Sigmoid colon (tissue), 7 donors: ENCODE measurements around the gene PSMG3. TPM values are rescaled to one million over a fixed set of nuclear protein-coding genes. Genes with fewer than 3 reads are reported as not detected.
A peak's percentile ranks its signal among the peaks of the same experiment; 100 is the strongest.

ENCODE experiments used
- DNase-seq: peaks from one replicate; pipeline ENCODE4 v3.0.0-alpha.2; 2019
- H3K27ac ChIP-seq, 4 donors: fragments of 200-600 bp; sonication (generic); one replicate each; pipeline ENCODE4 v1.5.1; 2016 to 2019; ENCODE audit warnings: mild to moderate bottlenecking in 1 of 4
- H3K27me3 ChIP-seq, 3 donors: fragments of 200-600 bp; sonication (generic); one replicate each; pipeline ENCODE4 v1.5.1; 2019; ENCODE audit warnings: mild to moderate bottlenecking in 1 of 3
- H3K36me3 ChIP-seq, 4 donors: fragments of 200-600 bp; sonication (generic); one replicate each; pipeline ENCODE4 v1.5.1; 2016 to 2019
- H3K4me1 ChIP-seq, 4 donors: fragments of 200-600 bp; sonication (generic); one replicate each; pipeline ENCODE4 v1.5.1; 2017 to 2019
- H3K4me3 ChIP-seq, 4 donors: fragments of 200-600 bp; sonication (generic); one replicate each; pipeline ENCODE4 v1.5.1; 2017 to 2019; ENCODE audit warnings: mild to moderate bottlenecking in 2 of 4, moderate library complexity in 1 of 4
- H3K9me3 ChIP-seq, 4 donors: fragments of 200-600 bp in 3 of 4; sonication (generic) in 3 of 4; one replicate each; pipeline versions ENCODE4 v1.5.1 to v1.6.1; 2013 to 2019
- EP300 ChIP-seq, 4 donors: sonication (generic); formaldehyde crosslinking; IDR thresholded peaks; one replicate each; pipeline ENCODE4 v1.6.1; 2017; ENCODE audit warnings: antibody characterized with exemption in 4 of 4
- POLR2A ChIP-seq, 2 donors: fragments of 450-650 bp; IDR thresholded peaks; one replicate each; pipeline ENCODE4 v1.6.1; 2016; ENCODE audit warnings: antibody characterized with exemption in 2 of 2, mild to moderate bottlenecking in 2 of 2, moderate library complexity in 2 of 2
- POLR2AphosphoS5 ChIP-seq, 4 donors: sonication (generic); formaldehyde crosslinking; IDR thresholded peaks; one replicate each; pipeline ENCODE4 v1.6.1; 2017; ENCODE audit warnings: antibody characterized with exemption in 4 of 4
- WGBS, 2 donors: extraction: QIAGEN DNeasy Blood & Tissue Kit; methylation state at CpG; one replicate each; pipeline ENCODE4 v1.1.7; 2013; 5-methylcytosine and 5-hydroxymethylcytosine counted together
- intact Hi-C: fragments of 100-400 bp; cut with DNase I; formaldehyde crosslinking; loops from one replicate; pipeline ENCODE4 v1.15.1; 2023
- polyA plus RNA-seq, 3 donors: library from polyadenylated mRNA; stranded (reverse); fragments of 200-250 nt; gene quantifications; one replicate each; pipeline ENCODE4 v1.2.3, GENCODE V29; 2013
- total RNA-seq, 4 donors: library from RNA; depleted of rRNA; stranded (reverse); fragments of >200 nt; gene quantifications; one replicate each; pipeline ENCODE4 v1.1.0, GENCODE V29; 2016
- TF ChIP-seq, protein P1 (sequence below), 4 experiments: fragments of 450-650 bp in 3 of 4; fragments of 200-600 bp in 1 of 4; IDR thresholded peaks; one replicate each; pipeline ENCODE4 v1.5.1; 2016 to 2019; ENCODE audit warnings: antibody characterized with exemption in 4 of 4, mild to moderate bottlenecking in 3 of 4, moderate library complexity in 2 of 4
- donor health status: healthy with polysubstance abuse.
- donor health status: Bipolar disorder and iron deficiency.
- donor health status: healthy.

PSMG3 gene
- total and polyA plus RNA-seq, 7 donors, result 23.3 to 68.0 (median 50.5) TPM

DNA sequence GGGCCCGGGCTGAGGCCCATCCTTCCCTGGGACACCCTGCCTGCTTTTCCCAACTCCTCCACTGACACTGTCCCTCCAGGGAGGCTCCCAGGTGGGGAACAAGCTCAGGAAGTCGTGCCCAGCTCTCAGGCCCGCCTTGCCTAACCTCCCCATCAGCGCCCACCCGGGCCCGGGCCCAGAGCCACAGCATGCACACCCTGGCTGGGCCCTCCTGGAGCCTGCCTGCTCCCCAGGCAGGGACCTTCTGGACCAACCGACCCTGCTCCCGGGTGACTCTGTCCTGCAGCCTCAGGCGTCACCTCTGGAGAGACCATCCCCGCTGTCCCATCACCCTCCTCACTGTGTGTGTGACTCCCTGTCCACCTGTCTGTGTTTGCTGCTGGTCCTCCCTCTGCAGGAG lies 12.1 kb downstream of the PSMG3 start:
- intact Hi-C loops, result no loop called here
- Histone ChIP-seq H3K4me1 (peaks cover 0 to 12% (median 9%) of the 10 kb centered on the region in 4 donors), H3K9me3 (no peaks in the 10 kb centered on the region), H3K27me3 (peaks cover 0 to 10% (median 0%) of the 10 kb centered on the region in 3 donors), H3K4me3 (no peak overlapping the region), H3K27ac (no peak overlapping the region), H3K36me3 (no peaks in the 10 kb centered on the region)
- no peak for DNase-seq
- WGBS, 2 donors, result 92 to 94% methylated on average over 10 of the region's 10 CpGs
- no peak for TF ChIP-seq POLR2AphosphoS5 (IDR thresholded peaks at IDR 0.05)
- no peak for TF ChIP-seq POLR2A (IDR thresholded peaks at IDR 0.05)
- TF ChIP-seq, protein P1, sequence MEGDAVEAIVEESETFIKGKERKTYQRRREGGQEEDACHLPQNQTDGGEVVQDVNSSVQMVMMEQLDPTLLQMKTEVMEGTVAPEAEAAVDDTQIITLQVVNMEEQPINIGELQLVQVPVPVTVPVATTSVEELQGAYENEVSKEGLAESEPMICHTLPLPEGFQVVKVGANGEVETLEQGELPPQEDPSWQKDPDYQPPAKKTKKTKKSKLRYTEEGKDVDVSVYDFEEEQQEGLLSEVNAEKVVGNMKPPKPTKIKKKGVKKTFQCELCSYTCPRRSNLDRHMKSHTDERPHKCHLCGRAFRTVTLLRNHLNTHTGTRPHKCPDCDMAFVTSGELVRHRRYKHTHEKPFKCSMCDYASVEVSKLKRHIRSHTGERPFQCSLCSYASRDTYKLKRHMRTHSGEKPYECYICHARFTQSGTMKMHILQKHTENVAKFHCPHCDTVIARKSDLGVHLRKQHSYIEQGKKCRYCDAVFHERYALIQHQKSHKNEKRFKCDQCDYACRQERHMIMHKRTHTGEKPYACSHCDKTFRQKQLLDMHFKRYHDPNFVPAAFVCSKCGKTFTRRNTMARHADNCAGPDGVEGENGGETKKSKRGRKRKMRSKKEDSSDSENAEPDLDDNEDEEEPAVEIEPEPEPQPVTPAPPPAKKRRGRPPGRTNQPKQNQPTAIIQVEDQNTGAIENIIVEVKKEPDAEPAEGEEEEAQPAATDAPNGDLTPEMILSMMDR (IDR thresholded peaks at IDR 0.05), result no peak
- TF ChIP-seq EP300 (IDR thresholded peaks at IDR 0.05), result no peak

DNA sequence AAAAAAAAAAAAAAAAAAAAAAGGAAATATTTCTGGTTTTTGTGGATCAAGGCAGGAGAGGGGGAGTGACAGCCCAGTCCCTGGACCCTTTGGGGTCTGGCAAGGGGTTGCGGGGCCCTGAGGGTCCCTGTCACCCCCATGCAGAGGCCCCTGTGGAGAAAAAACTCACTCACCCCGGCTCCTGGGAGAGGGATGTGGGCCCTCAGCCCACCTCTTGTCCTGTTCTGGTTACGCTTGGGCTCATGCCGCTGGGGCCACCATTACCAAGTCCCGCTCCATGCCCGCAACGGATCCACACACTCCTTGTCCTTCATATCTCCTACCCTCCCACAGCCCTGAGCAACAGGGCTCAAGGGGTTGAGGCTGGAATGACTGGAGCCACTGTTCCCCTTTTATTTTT lies 12.8 kb downstream of the PSMG3 start:
- no peak for TF ChIP-seq POLR2A (IDR thresholded peaks at IDR 0.05)
- TF ChIP-seq, protein P1 (IDR thresholded peaks at IDR 0.05), result no peak
- TF ChIP-seq EP300 (IDR thresholded peaks at IDR 0.05), result no peak
- no peak for TF ChIP-seq POLR2AphosphoS5 (IDR thresholded peaks at IDR 0.05)
- intact Hi-C loops, result no loop called here
- no peaks in the 10 kb centered on the region for H3K9me3 ChIP-seq
- no peaks in the 10 kb centered on the region for H3K36me3 ChIP-seq
- H3K4me1 ChIP-seq, result peaks cover 0 to 12% (median 9%) of the 10 kb centered on the region in 4 donors
- WGBS, 2 donors, result 94 to 95% methylated on average over 7 of the region's 7 CpGs
- no peak overlapping the region for H3K27ac ChIP-seq
- DNase-seq, result no peak
- H3K27me3 ChIP-seq, result peaks cover 0 to 10% (median 0%) of the 10 kb centered on the region in 3 donors
- no peak overlapping the region for H3K4me3 ChIP-seq

- intact Hi-C loops, result no loop called here
- DNase-seq, result no peak
- Histone ChIP-seq H3K27me3 (peaks cover 0 to 10% (median 0%) of the 10 kb centered on the region in 3 donors), H3K4me3 (no peak within 1 kb of the TSS), H3K9me3 (no peaks in the 10 kb centered on the region), H3K36me3 (no peaks in the 10 kb centered on the region), H3K27ac (no peak within 1 kb of the TSS), H3K4me1 (peaks cover 0 to 12% (median 9%) of the 10 kb centered on the region in 4 donors)
- TF ChIP-seq POLR2A (IDR thresholded peaks at IDR 0.05) (peak in 1 of 2 donors; percentile 27), EP300 (IDR thresholded peaks at IDR 0.05) (no peak)
- TF ChIP-seq, protein P1 (IDR thresholded peaks at IDR 0.05), result peak in 1 of 4 experiments; percentile 27
- 11 to 45% methylated on average over 23 of the region's 23 CpGs for WGBS, 2 donors
These were observed 13.9 kb downstream of the PSMG3 start, which contains the start of gene TMEM184A for GRCh38 chr7:1555813-1556543. Gene TMEM184A, minus strand, starts transcription at chr7:1556205. Its CDS starts 721 bp downstream, at chr7:1555484.

- TF ChIP-seq POLR2A (IDR thresholded peaks at IDR 0.05), result no peak
- peak in 1 of 4 donors; percentile 28 for TF ChIP-seq POLR2AphosphoS5 (IDR thresholded peaks at IDR 0.05)
- H3K9me3 ChIP-seq, result no peaks in the 10 kb centered on the region
- H3K36me3 ChIP-seq, result no peaks in the 10 kb centered on the region
- 14 to 42% methylated on average over 35 of the region's 35 CpGs for WGBS, 2 donors
- intact Hi-C loops, result no loop called here
- H3K27ac ChIP-seq, result no peak overlapping the region
- peaks cover 0 to 12% (median 9%) of the 10 kb centered on the region in 4 donors for H3K4me1 ChIP-seq
- no peak for DNase-seq
- no peak overlapping the region for H3K4me3 ChIP-seq
- H3K27me3 ChIP-seq, result peaks cover 0 to 6% (median 0%) of the 10 kb centered on the region in 3 donors
These were observed 14.6 kb downstream of the PSMG3 start for GRCh38 chr7:1555046-1555812.
